A549 (cell line): Measurements from ENCODE around the gene SYT3. TPM values are rescaled to one million over a fixed set of nuclear protein-coding genes. Genes with fewer than 3 reads are reported as not detected.

Source experiments
- ATAC-seq, 2 experiments: fragments of 200-7000 bp in 1 of 2; fragments of >200 bp in 1 of 2; cut with Nextera tagmentation in 1 of 2; cut with Tn5 transposase in 1 of 2; 3 replicates each; pipeline versions ENCODE4 v1.8.0 to v1.9.1; 2018 to 2020; ENCODE audit warnings: mild to moderate bottlenecking in 1 of 2, moderate library complexity in 1 of 2
- CTCF ChIA-PET: fragments of 300-600 bp; sonication (Branson Sonifier 250); formaldehyde crosslinking; extraction: SDS; loops from one replicate; lab custom pipeline; 2021; ENCODE audit warnings: antibody characterized with exemption, inconsistent platforms; lab: Yijun Ruan, JAX
- POLR2A ChIA-PET: fragments of 350-600 bp; formaldehyde crosslinking; extraction: SDS; loops from one replicate; lab custom pipeline; 2021; ENCODE audit warnings: antibody characterized with exemption, inconsistent platforms; lab: Yijun Ruan, JAX
- DNase-seq, 2 experiments: peaks; one replicate each; pipeline versions ENCODE4 v3.0.0 to v3.0.0-alpha.2; 2011 to 2016; ENCODE audit warnings: low read depth in 1 of 2, low spot score in 1 of 2
- FAIRE-seq: peaks from 2 replicates; lab custom pipeline; 2011; peaks lifted over from hg19 to GRCh38; lab: Jason Lieb, UNC
- H3K27ac ChIP-seq, 2 experiments: fragments of >200 bp; sonication (Bioruptor Twin); formaldehyde crosslinking; 3 replicates each; pipeline ENCODE4 v1.5.1; 2016 to 2017
- H3K4me1 ChIP-seq: fragments of >200 bp; sonication (Bioruptor Twin); formaldehyde crosslinking; 3 replicates; pipeline ENCODE4 v1.6.1; 2016
- H3K4me2 ChIP-seq: fragments of >200 bp; sonication (Bioruptor Twin); formaldehyde crosslinking; 3 replicates; pipeline ENCODE4 v1.6.1; 2016
- H3K4me3 ChIP-seq: fragments of >200 bp; sonication (Bioruptor Twin); formaldehyde crosslinking; 3 replicates; pipeline ENCODE4 v1.5.1; 2016
- H3K9me3 ChIP-seq: fragments of >200 bp; sonication (Bioruptor Twin); formaldehyde crosslinking; 3 replicates; pipeline ENCODE4 v1.6.1; 2016
- CTCF ChIP-seq: fragments of >200 bp; sonication (Bioruptor Twin); formaldehyde crosslinking; IDR thresholded peaks from 3 replicates; pipeline ENCODE4 v1.5.1; 2016
- ELK1 ChIP-seq: fragments of 150-350 bp; IDR thresholded peaks from 2 replicates; pipeline ENCODE4 v1.6.1; 2014; ENCODE audit warnings: low read depth, mild to moderate bottlenecking, low read length
- FOSB ChIP-seq: fragments of 250-450 bp; sonication (Bioruptor Pico); IDR thresholded peaks from 2 replicates; pipeline ENCODE4 v1.5.0; 2020; ENCODE audit warnings: mild to moderate bottlenecking, moderate library complexity
- HES2 ChIP-seq: fragments of >200 bp; sonication (Bioruptor Twin); formaldehyde crosslinking; IDR thresholded peaks from 2 replicates; pipeline ENCODE4 v1.6.1; 2016
- HMGXB4 ChIP-seq: fragments of 250-450 bp; sonication (Bioruptor Pico); IDR thresholded peaks from 2 replicates; pipeline ENCODE4 v1.5.0; 2021; ENCODE audit warnings: mild to moderate bottlenecking, moderate library complexity, borderline replicate concordance
- HOXB5 ChIP-seq: fragments of 250-450 bp; sonication (Bioruptor Pico); IDR thresholded peaks from 2 replicates; pipeline ENCODE4 v1.5.0; 2020; ENCODE audit warnings: mild to moderate bottlenecking, moderate library complexity
- JUNB ChIP-seq: fragments of >200 bp; sonication (Bioruptor Twin); formaldehyde crosslinking; IDR thresholded peaks from 2 replicates; pipeline ENCODE4 v1.6.1; 2016
- KDM1A ChIP-seq: fragments of 200-600 bp; sonication (generic); IDR thresholded peaks from 2 replicates; pipeline ENCODE4 v1.6.1; 2016; ENCODE audit warnings: low read depth, mild to moderate bottlenecking
- KDM5A ChIP-seq: fragments of 200-600 bp; sonication (generic); IDR thresholded peaks from 2 replicates; pipeline ENCODE4 v1.6.1; 2016; ENCODE audit warnings: antibody characterized with exemption, mild to moderate bottlenecking
- MAZ ChIP-seq: fragments of 150-350 bp; IDR thresholded peaks from 2 replicates; pipeline ENCODE4 v1.6.1; 2014; ENCODE audit warnings: antibody characterized with exemption, low read depth, low read length, borderline replicate concordance
- NPAS2 ChIP-seq: fragments of 250-450 bp; sonication (Bioruptor Pico); IDR thresholded peaks from 2 replicates; pipeline ENCODE4 v1.8.0; 2022; ENCODE audit warnings: mild to moderate bottlenecking, moderate library complexity, borderline replicate concordance
- POLR2A ChIP-seq: IDR thresholded peaks from 2 replicates; pipeline ENCODE4 v1.6.1; 2012; ENCODE audit warnings: mild to moderate bottlenecking, low read length
- RAD21 ChIP-seq, 2 experiments: fragments of >200 bp in 1 of 2; sonication (Bioruptor Twin) in 1 of 2; formaldehyde crosslinking in 1 of 2; IDR thresholded peaks in 1 of 2; conservative IDR thresholded peaks in 1 of 2; 2 replicates in 1 of 2; 3 replicates in 1 of 2; pipeline ENCODE4 v1.6.1; 2012 to 2018; ENCODE audit warnings: inconsistent platforms in 1 of 2
- RFX5 ChIP-seq: fragments of 450-650 bp; IDR thresholded peaks from 2 replicates; pipeline ENCODE4 v1.7.1; 2014; ENCODE audit warnings: antibody characterized with exemption, mild to moderate bottlenecking, moderate library complexity
- SMC3 ChIP-seq: fragments of >200 bp; sonication (Bioruptor Twin); formaldehyde crosslinking; IDR thresholded peaks from 3 replicates; pipeline ENCODE4 v1.6.1; 2018; ENCODE audit warnings: inconsistent platforms
- USF2 ChIP-seq: fragments of 450-650 bp; IDR thresholded peaks from 2 replicates; pipeline ENCODE4 v1.6.1; 2014; ENCODE audit warnings: antibody characterized with exemption
- ZFP36 ChIP-seq: fragments of 450-650 bp; IDR thresholded peaks from 2 replicates; pipeline ENCODE4 v1.6.1; 2014; ENCODE audit warnings: borderline replicate concordance; ENCODE audit not compliant: partially characterized antibody
- WGBS: methylation state at CpG from one replicate; pipeline ENCODE4 v1.1.6; 2017; ENCODE audit errors: missing lambda C conversion rate; 5-methylcytosine and 5-hydroxymethylcytosine counted together
- polyA plus RNA-seq, 4 experiments: library from polyadenylated mRNA; depleted of rRNA in 3 of 4; stranded (reverse); fragments of >200 nt; fragmentation: RNase III in 1 of 4; extraction: RNeasy Plus Mini Kit Qiagen cat#74134 plus additional on column Dnase treatment in 1 of 4; gene quantifications; 2 replicates in 3 of 4; 3 replicates in 1 of 4; pipeline ENCODE4 v1.2.3, GENCODE V29; 2011 to 2017

The SYT3 gene
- polyA plus RNA-seq, 2 of the 4 experiments (the other 2 are of a cell fraction), result 0.25 to 1.1 TPM

- CTCF ChIA-PET, result interaction anchor here (0.6 to 5.6 kb wide), 72 partner anchors 9 to 1676 kb away, joined by 3 to 98 read pairs (median 4); partner anchors contain the start of genes ACP4, CLEC11A, GPR32 and GYS1
- peak; percentile 61 to 69 for DNase-seq
- H3K9me3 ChIP-seq, result no peaks in the 10 kb centered on the region
- POLR2A ChIA-PET, result interaction anchor here (0.6 to 1.6 kb wide), 3 partner anchors 11 to 95 kb away, joined by 4 to 6 read pairs (median 4); no protein-coding TSS in a partner anchor
- WGBS, result 18% methylated on average over 23 of the region's 23 CpGs
- no peak for FAIRE-seq
- H3K4me2 ChIP-seq, result no peak overlapping the region
- TF ChIP-seq CTCF (peak; percentile 91), USF2 (no peak), ZFP36 (no peak), SMC3 (peak; percentile 72), RAD21 (conservative IDR thresholded peaks at IDR 0.05 in 1 of 2, IDR thresholded peaks at IDR 0.05 in 1 of 2) (peak; percentile 53 to 65), RFX5 (peak; percentile 37; the same call in 1 of the 2 replicates)
- H3K4me1 ChIP-seq, result peaks cover 23% of the 10 kb centered on the region
- H3K4me3 ChIP-seq, result no peak overlapping the region; the same call in 2 of the 3 replicates
- no peak overlapping the region for H3K27ac ChIP-seq
- ATAC-seq, result peak; percentile 48 to 63; a peak in 5 of 6 replicates
Observed at GRCh38 chr19:50669302-50670101, 29.8 kb upstream of the SYT3 start.

GRCh38 chr19:50668879-50669278 is 29.2 kb upstream of the SYT3 start:
- no peak overlapping the region; the same call in 2 of the 3 replicates for H3K4me3 ChIP-seq
- peaks cover 23% of the 10 kb centered on the region for H3K4me1 ChIP-seq
- H3K27ac ChIP-seq, result no peak overlapping the region; a peak in 1 of 6 replicates
- POLR2A ChIA-PET, result no interaction called here
- CTCF ChIA-PET, result interaction anchor here (0.6 to 5.6 kb wide), 36 partner anchors 8 to 1676 kb away, joined by 3 to 98 read pairs (median 7); partner anchors contain the start of genes CLEC11A, GPR32 and GYS1
- ATAC-seq (no peak), DNase-seq (no peak), FAIRE-seq (no peak)
- 69% methylated on average over 5 of the region's 20 CpGs for WGBS
- no peaks in the 10 kb centered on the region for H3K9me3 ChIP-seq
- peak overlapping the region; percentile 79 for H3K4me2 ChIP-seq
- no peak for TF ChIP-seq RFX5
- no peak for TF ChIP-seq FOSB (CRISPR knock-in tag)
- TF ChIP-seq NPAS2 (CRISPR knock-in tag), result no peak
- no peak for TF ChIP-seq HOXB5
- no peak for TF ChIP-seq USF2
- no peak for TF ChIP-seq KDM5A
- TF ChIP-seq POLR2A, result no peak
- TF ChIP-seq HES2, result no peak
- no peak for TF ChIP-seq HMGXB4 (CRISPR knock-in tag)
- no peak for TF ChIP-seq KDM1A
- no peak for TF ChIP-seq MAZ
- TF ChIP-seq JUNB, result no peak
- no peak for TF ChIP-seq ELK1
